ENCODE measurements around the gene MGAT4B. TPM values are rescaled to one million over a fixed set of nuclear protein-coding genes. Genes with fewer than 3 reads are reported as not detected.
A peak's percentile ranks its signal among the peaks of the same experiment; 100 is the strongest.

The MGAT4B gene
- total RNA-seq, 6 experiments from 2014 or later = 151 to 259 (median 181) TPM

DNA sequence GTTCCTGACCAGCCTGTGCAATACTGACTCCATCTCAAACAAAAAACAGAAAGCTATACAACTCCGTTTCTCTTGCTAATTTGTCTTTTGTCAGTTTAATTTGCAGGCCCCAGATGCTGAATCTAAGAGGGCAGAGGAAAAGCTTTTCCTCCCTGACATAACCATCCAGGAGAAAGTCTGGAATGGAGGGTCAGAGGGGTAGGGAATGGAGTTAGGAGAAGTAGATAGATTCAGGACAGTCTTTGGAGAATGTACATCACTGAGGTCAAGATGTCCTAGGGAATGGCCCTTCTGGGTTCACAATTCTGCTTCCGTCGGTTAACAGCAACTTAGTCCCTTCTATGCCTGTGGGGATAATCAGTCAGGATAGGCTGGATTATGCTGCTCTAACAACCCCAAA is 7.4 kb upstream of the MGAT4B start:
- TF ChIP-seq, protein P1, sequence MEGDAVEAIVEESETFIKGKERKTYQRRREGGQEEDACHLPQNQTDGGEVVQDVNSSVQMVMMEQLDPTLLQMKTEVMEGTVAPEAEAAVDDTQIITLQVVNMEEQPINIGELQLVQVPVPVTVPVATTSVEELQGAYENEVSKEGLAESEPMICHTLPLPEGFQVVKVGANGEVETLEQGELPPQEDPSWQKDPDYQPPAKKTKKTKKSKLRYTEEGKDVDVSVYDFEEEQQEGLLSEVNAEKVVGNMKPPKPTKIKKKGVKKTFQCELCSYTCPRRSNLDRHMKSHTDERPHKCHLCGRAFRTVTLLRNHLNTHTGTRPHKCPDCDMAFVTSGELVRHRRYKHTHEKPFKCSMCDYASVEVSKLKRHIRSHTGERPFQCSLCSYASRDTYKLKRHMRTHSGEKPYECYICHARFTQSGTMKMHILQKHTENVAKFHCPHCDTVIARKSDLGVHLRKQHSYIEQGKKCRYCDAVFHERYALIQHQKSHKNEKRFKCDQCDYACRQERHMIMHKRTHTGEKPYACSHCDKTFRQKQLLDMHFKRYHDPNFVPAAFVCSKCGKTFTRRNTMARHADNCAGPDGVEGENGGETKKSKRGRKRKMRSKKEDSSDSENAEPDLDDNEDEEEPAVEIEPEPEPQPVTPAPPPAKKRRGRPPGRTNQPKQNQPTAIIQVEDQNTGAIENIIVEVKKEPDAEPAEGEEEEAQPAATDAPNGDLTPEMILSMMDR (IDR thresholded peaks at IDR 0.05) = no peak
- no peak for TF ChIP-seq POLR2A (IDR thresholded peaks at IDR 0.05)

DNA sequence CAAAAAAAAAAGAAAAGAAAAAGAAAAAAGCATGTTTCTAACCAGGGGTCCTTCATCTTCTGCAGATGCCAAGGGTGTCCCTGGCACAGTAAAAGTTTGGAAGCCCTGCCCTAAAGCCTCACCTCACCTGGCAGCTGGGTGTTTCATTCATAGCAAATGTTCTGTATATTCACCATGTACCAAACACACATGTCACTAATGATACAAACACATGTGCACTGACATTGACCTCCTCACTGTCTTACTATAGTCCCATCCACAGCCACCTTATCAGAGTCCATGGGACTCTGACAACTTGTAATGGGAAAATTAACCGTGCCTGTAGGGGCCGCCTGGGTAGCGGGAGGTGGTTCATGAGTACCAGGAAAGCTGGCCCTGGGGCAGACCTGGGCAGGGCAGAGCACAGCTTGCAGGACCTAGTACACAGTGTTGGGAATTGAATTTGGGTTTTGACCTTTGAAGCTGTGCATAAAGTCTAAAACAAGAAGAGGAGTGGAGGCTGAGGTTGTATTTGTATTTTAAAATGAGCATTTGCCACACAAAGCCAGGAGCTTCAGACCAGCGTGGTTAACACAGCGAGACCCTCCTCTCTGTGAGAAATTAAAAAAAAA is 6.4 kb upstream of the MGAT4B start:
- Histone ChIP-seq H3K4me3 (no peak overlapping the region), H3K9me3 (no peaks in the 10 kb centered on the region), H3K27me3 (no peaks in the 10 kb centered on the region), H3K4me1 (peaks cover 0 to 26% (median 3%) of the 10 kb centered on the region in 4 donors), H3K27ac (peak overlapping the region in 2 of 3 donors; percentile 32 to 77), H3K36me3 (no peaks in the 10 kb centered on the region)
- no peak for TF ChIP-seq POLR2A (IDR thresholded peaks at IDR 0.05)
- TF ChIP-seq, protein P1 (IDR thresholded peaks at IDR 0.05) = peak in 3 of 4 donors; percentile 5 to 32 (median 15)
- peak; percentile 79 to 89 (median 88) for DNase-seq
- peak; percentile 78 to 93 (median 86) for ATAC-seq
- intact Hi-C loops (cut with DNase I) = no loop called here
- WGBS (ENCODE audit: insufficient coverage, low coverage, low lambda C conversion rate, missing lambda C conversion rate) = 49% methylated on average over 5 of the region's 5 CpGs

More for the DNA sequence above, 7.4 kb upstream of the MGAT4B start:
- no peak for ATAC-seq
- no peaks in the 10 kb centered on the region for H3K9me3 ChIP-seq
- H3K36me3 ChIP-seq = no peaks in the 10 kb centered on the region
- H3K4me1 ChIP-seq = peaks cover 0 to 28% (median 3%) of the 10 kb centered on the region in 4 donors
- no peak overlapping the region for H3K4me3 ChIP-seq
- H3K27ac ChIP-seq = peak overlapping the region in 1 of 3 donors; percentile 77
- H3K27me3 ChIP-seq = no peaks in the 10 kb centered on the region
- DNase-seq = no peak
- WGBS (ENCODE audit: insufficient coverage, low coverage, low lambda C conversion rate, missing lambda C conversion rate) = 66% methylated on average over 3 of the region's 3 CpGs
- intact Hi-C loops (cut with DNase I) = no loop called here

DNA sequence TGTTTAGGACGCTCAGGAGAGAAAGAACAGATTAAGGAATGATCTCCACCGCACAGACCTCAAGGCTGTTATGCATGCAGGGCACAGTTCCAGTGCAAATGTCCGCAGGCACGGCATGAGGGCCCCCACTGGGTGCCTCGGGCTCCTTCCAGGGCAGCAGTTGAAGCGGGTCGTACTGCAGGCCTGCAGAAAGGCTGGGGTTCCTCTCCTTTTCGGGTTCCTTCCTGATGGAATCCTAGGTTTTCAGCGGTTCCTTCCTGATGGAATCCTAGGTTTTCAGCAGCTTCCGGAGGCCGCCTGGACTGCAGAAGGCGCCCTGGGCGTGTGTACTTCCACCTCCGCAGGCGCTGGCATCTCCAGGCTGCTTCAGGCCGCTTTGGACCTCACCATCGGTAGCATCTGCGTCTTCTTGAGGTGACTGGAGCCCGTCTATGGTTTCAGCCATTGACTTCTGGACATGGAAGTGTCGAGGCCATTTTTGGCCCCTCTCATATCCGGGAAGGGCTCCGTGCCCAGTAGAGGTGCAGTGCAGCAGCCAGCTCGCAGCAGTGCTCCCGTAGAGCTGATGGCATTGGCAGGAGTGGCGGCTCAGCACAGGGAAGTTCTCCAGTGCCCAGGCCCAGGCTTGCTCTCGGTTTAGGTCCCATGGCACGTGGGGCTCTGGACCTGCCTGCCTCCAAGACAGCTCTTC is 5.6 kb upstream of the MGAT4B start:
- TF ChIP-seq, protein P1 (IDR thresholded peaks at IDR 0.05) = no peak
- no peak for TF ChIP-seq POLR2A (IDR thresholded peaks at IDR 0.05)
- peaks cover 0 to 26% (median 3%) of the 10 kb centered on the region in 4 donors for H3K4me1 ChIP-seq
- peak overlapping the region in 1 of 3 donors; percentile 77 for H3K27ac ChIP-seq
- DNase-seq (peak in 1 of 3 donors; percentile 62), ATAC-seq (peak in 1 of 4 donors; percentile 10)
- H3K4me3 ChIP-seq = no peak overlapping the region
- WGBS (ENCODE audit: insufficient coverage, low coverage, low lambda C conversion rate, missing lambda C conversion rate) = no CpG with 5 or more reads among the region's 27 CpGs
- no peaks in the 10 kb centered on the region for H3K27me3 ChIP-seq
- intact Hi-C loops (cut with DNase I) = no loop called here
- H3K9me3 ChIP-seq = no peaks in the 10 kb centered on the region
- H3K36me3 ChIP-seq = no peaks in the 10 kb centered on the region

DNA sequence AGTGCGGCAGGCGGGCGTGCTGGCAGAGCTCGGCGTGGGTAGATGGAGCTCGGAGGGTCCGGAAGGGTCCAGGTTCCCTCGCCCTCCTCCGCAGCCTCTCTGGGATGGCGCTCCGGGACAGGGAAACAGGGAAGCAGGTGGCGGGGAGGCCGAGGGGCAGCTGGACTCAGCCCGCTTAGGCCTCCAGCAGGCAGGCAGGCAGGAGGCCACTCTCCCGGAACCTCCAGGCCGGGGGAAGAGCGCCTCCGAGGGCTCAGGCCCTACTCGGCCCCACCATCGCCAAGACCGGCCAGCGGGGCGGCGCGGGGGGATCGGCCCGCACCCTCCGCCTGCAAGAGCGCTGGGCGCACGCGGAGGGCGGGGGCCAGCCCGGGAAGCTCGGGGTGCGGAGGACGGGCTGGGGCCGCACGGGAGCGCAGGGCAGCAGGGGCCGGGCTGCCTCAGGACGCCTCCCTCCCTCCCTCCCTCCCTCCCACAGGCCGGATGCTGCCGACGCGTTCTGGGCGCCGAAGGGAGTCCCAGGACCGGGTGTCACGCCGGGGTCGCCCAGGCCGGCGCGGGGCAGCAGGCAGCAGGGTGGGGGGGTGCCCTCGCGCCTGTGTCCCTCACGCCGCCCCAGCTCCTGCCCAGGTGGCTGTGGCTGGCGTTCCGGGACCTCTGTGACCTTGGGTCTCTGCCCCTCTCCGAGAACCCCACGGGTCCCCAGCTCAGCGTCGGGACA is 977 bp downstream of the MGAT4B start:
- Histone ChIP-seq H3K27ac (peak overlapping the region; percentile 84 to 97 (median 95)), H3K4me1 (peaks cover 0 to 45% (median 15%) of the 10 kb centered on the region in 4 donors), H3K27me3 (no peaks in the 10 kb centered on the region), H3K4me3 (peak overlapping the region; percentile 87 to 91 (median 89)), H3K9me3 (no peaks in the 10 kb centered on the region), H3K36me3 (peaks cover 0 to 10% (median 0%) of the 10 kb centered on the region in 4 donors)
- ATAC-seq (peak in 3 of 4 donors; percentile 1 to 17 (median 2)), DNase-seq (peak in 2 of 3 donors; percentile 60 to 75)
- intact Hi-C loops (cut with DNase I) = no loop called here
- no peak for TF ChIP-seq POLR2A (IDR thresholded peaks at IDR 0.05)
- TF ChIP-seq, protein P1 (IDR thresholded peaks at IDR 0.05) = no peak
- 0% methylated on average over 13 of the region's 65 CpGs for WGBS (ENCODE audit: insufficient coverage, low coverage, low lambda C conversion rate, missing lambda C conversion rate)
